T-helper 17 cell (primary cell): ENCODE results near the gene PALLD. TPM values are rescaled to one million over a fixed set of nuclear protein-coding genes. Genes with fewer than 3 reads are reported as not detected.
A peak's percentile ranks its signal among the peaks of the same experiment; 100 is the strongest.
"Not testable (repeated sequence)": the region's sequence is repeated elsewhere in the genome, so short reads cannot be mapped to it uniquely, and the experiment has no call there.

Experiments used
- ATAC-seq: fragments of 150-1000 bp; cut with Tn5 transposase; 2 replicates; pipeline ENCODE4 v1.10.0; 2021; ENCODE audit warnings: mild to moderate bottlenecking, moderate library complexity
- DNase-seq, 3 donors: peaks; one replicate each; pipeline versions ENCODE4 v3.0.0 to v3.0.0-alpha.2; 2020 to 2021
- H3K9me3 ChIP-seq: one replicate; pipeline ENCODE4 v1.7.0; 2013; ENCODE audit warnings: low read length, mild to moderate bottlenecking; ENCODE audit not compliant: control insufficient read depth, poor library complexity, severe bottlenecking
- H3K27ac Mint-ChIP-seq: one replicate; pipeline ENCODE4 v1.8.0; 2022; ENCODE audit warnings: mild to moderate bottlenecking, moderate library complexity, mixed read lengths
- H3K27me3 Mint-ChIP-seq: one replicate; pipeline ENCODE4 v1.8.0; 2022; ENCODE audit warnings: mixed read lengths
- H3K36me3 Mint-ChIP-seq: one replicate; pipeline ENCODE4 v1.8.0; 2022; ENCODE audit warnings: low read depth, mixed read lengths
- H3K4me1 Mint-ChIP-seq: one replicate; pipeline ENCODE4 v1.8.0; 2022; ENCODE audit warnings: mild to moderate bottlenecking, mixed read lengths
- H3K4me3 Mint-ChIP-seq: one replicate; pipeline ENCODE4 v1.8.0; 2022; ENCODE audit warnings: mild to moderate bottlenecking, moderate library complexity, mixed read lengths
- total RNA-seq, 4 donors: library from RNA in 2 of 4; stranded (reverse) in 2 of 4; gene quantifications; one replicate each; pipeline ENCODE4 v1.2.3 and lab custom pipeline; 2022 to 2026

PALLD gene
- total RNA-seq = under 1 TPM; 0.26 to 0.67 TPM
- 0.12 to 0.30 reads per million in 2 donors for total RNA-seq (lab: John Stamatoyannopoulos, UW)

DNA sequence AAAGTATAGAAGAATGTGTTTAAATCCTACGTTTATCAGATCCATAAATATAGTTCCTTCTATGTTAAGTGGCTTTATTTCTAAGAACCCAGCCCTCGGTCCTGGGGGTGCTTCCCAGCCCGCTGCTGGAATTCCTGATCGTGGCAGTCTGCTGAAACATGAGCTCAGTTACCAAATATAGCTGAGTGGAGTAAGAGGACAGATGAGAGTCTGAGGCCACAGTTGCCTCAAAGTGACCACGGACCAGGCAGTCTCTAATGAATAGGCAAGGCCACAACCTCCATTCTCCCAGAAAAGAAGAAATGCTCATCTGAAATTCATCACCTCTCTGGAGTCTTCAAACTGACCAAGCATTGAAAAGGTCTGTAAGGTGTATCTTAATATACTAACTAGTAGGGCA, at the start of gene PALLD:
TSS of gene PALLD (plus strand) at position 219 of the 400 bp plus-strand sequence.
- ATAC-seq (no peak), DNase-seq (no peak)
- Mint-ChIP-seq H3K4me3 (no peak within 1 kb of the TSS), H3K27me3 (peaks cover 31% of the 10 kb centered on the region), H3K4me1 (no peaks in the 10 kb centered on the region), H3K36me3 (no peaks in the 10 kb centered on the region), H3K27ac (no peak within 1 kb of the TSS)
- no peaks in the 10 kb centered on the region for H3K9me3 ChIP-seq

DNA sequence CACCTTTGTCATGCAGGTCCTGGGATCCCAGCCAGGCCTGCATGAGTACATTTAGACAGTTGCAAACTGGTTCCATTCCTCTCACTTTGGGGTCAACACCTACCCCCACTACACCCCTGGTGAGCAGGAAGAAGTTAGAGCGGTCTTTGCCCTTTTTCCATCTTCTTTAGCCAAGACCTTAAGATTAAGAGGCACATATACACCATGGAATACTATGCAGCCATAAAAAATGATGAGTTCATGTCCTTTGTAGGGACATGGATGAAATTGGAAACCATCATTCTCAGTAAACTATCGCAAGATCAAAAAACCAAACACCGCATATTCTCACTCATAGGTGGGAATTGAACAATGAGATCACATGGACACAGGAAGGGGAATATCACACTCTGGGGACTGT, 47.8 kb upstream of the PALLD start:
- H3K27ac Mint-ChIP-seq, H3K4me3 Mint-ChIP-seq, H3K9me3 ChIP-seq, H3K27me3 Mint-ChIP-seq, H3K4me1 Mint-ChIP-seq, DNase-seq, ATAC-seq: not testable (repeated sequence)
- peaks cover 15% of the 10 kb centered on the region for H3K36me3 Mint-ChIP-seq

DNA sequence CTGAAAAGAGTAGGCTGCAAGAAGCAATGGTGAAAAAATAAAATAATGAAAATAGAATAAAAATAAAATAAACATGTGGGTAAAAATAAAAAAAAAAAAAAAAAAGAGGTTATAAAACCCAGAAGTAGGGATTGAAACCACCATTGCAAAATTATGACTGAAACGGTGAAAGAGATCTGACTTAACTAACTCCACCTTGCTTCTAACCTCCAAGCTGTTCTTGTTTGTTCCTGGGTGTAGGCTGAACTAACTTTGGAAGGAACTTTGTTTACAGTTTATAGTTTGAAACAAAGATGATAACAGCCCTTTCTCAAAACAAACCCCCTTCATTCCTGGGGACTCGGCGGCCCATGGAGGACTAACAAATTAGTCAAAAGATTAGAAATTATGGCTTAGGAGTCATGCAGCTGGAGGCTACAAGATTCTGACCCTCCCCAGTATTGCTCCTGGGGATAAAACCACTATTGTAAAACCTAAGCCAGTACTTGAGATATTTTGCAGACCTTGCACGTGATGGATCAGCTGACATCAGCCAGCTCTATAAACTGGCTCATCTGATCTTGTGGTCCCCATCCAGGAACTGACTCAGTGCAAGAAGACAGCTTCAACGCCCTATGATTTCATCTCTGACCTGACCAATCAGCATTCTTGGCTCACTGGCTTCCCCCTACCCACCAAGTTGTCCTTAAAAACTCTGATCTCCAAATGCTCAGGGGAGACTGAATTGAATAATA, 47.0 kb upstream of the PALLD start:
- ATAC-seq = no peak
- no peaks in the 10 kb centered on the region for H3K9me3 ChIP-seq
- H3K27me3 Mint-ChIP-seq = no peaks in the 10 kb centered on the region
- no peak for DNase-seq
- H3K4me1 Mint-ChIP-seq = peaks cover 5% of the 10 kb centered on the region
- H3K27ac Mint-ChIP-seq = peak overlapping the region; percentile 51
- H3K36me3 Mint-ChIP-seq = peaks cover 15% of the 10 kb centered on the region
- H3K4me3 Mint-ChIP-seq = no peak overlapping the region

DNA sequence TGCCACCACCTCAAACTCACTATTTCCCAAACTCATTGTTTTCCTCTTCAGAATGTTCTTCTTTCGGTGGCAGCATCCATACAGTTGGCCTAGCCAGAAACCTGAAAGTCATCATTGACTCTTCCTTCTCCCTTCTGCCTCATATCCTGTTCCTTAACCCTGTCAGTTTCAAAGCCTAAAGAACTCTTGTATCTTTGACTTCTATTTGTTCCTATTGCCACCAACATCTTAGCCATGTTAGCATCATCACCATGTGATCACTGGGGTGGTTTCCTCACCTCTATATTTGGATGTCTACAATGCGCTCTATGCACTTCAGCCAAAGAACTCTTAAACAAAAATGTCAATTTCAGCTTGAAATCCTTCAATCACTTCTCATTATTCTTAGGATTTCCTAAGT, 45.5 kb upstream of the PALLD start:
- no peak for ATAC-seq

DNA sequence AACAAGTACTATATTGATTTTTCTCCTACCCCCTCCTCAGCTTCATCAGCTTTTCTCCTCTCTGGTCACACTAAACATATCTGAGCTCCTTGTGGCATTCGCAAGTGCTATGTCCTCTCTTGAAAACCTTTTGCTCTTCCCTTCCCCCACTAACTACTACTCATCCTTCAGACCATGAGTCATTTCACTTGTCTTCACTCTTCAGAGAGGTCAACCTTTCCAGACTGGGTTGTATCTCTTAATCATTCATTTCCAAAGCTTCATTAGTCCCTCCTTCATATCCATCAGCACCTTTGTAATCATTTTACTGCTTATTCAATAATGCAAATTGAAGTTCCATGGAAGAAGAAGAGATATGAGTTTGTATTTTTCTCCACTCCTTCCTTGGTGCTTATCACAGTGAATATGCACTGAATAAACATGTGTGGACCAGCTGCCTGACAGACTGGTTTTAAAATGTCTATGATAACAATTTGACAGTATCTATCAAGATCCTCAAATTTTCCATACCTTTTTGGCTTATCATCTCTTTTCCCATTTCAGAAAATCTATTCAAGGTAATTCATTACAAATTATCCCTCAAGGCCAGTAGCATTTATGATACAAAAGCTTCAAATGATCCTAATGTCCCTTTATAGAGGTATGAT, 45.0 kb upstream of the PALLD start:
- H3K36me3 Mint-ChIP-seq = peaks cover 17% of the 10 kb centered on the region
- peaks cover 5% of the 10 kb centered on the region for H3K4me1 Mint-ChIP-seq
- no peak overlapping the region for H3K27ac Mint-ChIP-seq
- no peak for ATAC-seq
- no peaks in the 10 kb centered on the region for H3K27me3 Mint-ChIP-seq
- H3K4me3 Mint-ChIP-seq = no peak overlapping the region
- no peak for DNase-seq
- no peaks in the 10 kb centered on the region for H3K9me3 ChIP-seq

More for the DNA sequence above, 45.5 kb upstream of the PALLD start:
- Mint-ChIP-seq H3K4me3 (no peak overlapping the region), H3K27me3 (no peaks in the 10 kb centered on the region), H3K27ac (no peak overlapping the region), H3K36me3 (peaks cover 17% of the 10 kb centered on the region), H3K4me1 (peaks cover 5% of the 10 kb centered on the region)
- no peaks in the 10 kb centered on the region for H3K9me3 ChIP-seq
- no peak for DNase-seq

DNA sequence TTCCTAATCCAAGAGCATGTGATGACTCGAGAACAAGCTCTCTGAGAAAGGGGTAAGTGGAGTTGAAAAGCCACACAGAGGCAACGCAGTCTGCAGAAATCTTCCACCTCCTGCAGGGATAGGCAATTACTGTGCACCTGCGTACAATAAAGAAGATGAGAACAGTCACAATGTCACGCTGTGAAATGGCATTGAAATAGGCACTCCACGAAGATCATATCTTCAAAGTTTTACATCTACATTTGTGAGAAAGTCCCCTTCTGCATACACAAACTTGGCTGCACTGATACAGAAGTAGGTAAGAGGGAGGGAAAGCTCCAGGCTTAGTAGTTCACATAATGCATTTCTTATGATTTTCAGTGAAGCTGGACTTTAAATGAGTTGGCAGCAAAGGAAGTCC, 43.7 kb upstream of the PALLD start:
- no peaks in the 10 kb centered on the region for H3K9me3 ChIP-seq
- H3K36me3 Mint-ChIP-seq = peaks cover 17% of the 10 kb centered on the region

DNA sequence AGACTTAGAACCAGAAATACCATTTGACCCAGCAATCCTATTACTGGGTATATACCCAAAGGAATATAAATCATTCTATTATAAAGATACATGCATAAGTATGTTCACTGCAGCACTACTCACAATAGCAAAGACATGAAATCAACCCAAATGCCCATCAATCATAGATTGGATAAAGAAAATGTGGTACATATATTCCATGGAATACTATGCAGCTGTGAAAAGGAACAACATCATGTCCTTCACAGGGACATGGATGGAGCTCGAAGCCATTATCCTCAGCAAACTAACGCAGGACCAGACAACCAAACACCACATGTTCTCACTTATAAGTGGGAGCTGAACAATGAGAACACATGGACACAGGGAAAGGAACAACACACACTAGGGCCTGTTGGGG, 38.6 kb upstream of the PALLD start:
- DNase-seq, H3K4me1 Mint-ChIP-seq, H3K27me3 Mint-ChIP-seq, ATAC-seq, H3K4me3 Mint-ChIP-seq, H3K27ac Mint-ChIP-seq, H3K9me3 ChIP-seq, H3K36me3 Mint-ChIP-seq: not testable (repeated sequence)

More for the DNA sequence above, 43.7 kb upstream of the PALLD start:
- Mint-ChIP-seq H3K4me3 (no peak overlapping the region), H3K27ac (peak overlapping the region; percentile 21), H3K4me1 (peaks cover 6% of the 10 kb centered on the region), H3K27me3 (no peaks in the 10 kb centered on the region)
- ATAC-seq (no peak), DNase-seq (no peak)

DNA sequence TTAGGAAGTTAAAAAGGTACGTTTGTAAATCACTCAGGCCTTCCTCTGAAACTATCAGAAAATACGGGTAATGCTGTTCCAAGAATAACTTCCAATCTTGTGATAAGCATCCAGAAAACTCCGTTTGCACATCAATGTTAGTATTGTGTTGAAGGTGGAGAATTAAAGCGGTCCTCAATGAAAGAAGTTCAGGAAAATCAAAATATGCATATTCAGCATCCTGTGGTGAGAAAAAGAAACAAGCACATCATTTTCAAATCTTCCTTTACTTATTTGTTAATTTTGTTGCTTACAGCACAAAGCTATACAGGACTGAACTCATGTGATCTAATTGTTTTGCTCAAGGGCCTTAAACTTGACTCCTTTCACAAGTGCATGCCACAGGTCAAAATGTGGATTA, 35.0 kb upstream of the PALLD start:
- DNase-seq (no peak), ATAC-seq (no peak)
- no peaks in the 10 kb centered on the region for H3K27me3 Mint-ChIP-seq
- H3K9me3 ChIP-seq = no peaks in the 10 kb centered on the region
- H3K4me1 Mint-ChIP-seq = peaks cover 4% of the 10 kb centered on the region
- no peak overlapping the region for H3K4me3 Mint-ChIP-seq
- H3K36me3 Mint-ChIP-seq = peaks cover 2% of the 10 kb centered on the region
- H3K27ac Mint-ChIP-seq = no peak overlapping the region

DNA sequence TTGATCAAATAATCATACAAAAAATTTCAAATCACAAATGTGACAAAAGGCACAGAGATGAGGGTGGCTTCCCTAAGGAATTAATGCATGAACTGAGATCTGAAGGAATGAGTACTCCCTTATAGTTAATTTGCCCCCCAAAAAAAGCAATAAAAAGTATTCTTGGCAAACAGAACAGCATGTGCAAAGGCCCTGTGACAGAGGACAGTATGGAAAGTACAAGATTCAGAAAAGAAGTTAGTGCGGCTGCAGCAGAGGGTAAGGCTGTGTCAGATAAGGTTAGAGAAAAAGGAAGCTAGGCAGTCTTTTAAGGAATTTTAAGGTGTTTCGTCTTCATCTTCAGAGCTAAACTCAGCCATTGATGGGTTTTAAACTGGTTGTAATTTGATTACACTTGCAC, 23.9 kb upstream of the PALLD start:
- peaks cover 5% of the 10 kb centered on the region for H3K36me3 Mint-ChIP-seq
- no peak overlapping the region for H3K4me3 Mint-ChIP-seq
- ATAC-seq (no peak), DNase-seq (no peak)
- no peaks in the 10 kb centered on the region for H3K27me3 Mint-ChIP-seq
- peaks cover 25% of the 10 kb centered on the region for H3K4me1 Mint-ChIP-seq
- no peaks in the 10 kb centered on the region for H3K9me3 ChIP-seq
- no peak overlapping the region for H3K27ac Mint-ChIP-seq

DNA sequence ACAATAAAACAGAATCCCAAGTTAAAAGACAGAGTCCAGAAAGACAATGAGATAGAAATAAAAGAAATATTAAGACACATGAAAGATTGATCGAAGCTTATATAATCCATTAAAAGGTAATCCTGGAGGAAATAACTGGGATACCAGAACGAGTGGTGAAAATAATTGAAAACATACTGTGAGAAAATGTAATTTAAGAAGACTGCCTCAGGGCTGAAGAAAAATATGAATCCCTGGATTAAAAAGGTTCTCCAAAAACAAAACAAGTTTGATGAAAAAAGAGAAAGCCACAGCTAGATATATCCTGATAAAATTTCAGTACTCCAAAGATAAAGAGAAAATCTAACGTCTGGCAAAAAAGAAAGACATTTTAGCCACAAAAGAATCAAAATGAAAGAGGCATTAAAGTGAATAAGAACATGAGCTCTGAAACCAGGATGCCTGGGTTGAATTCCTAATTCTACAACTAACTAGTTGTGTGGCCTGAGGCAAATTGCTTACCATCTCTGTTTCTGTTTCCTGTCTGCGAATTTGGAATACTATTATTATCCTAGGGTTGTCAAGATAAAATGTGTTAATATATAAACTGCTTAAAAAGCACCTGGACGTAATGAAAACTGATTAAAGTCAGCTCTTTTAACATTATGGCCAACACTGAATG, 22.1 kb upstream of the PALLD start:
- Mint-ChIP-seq H3K27ac (peak overlapping the region; percentile 77), H3K4me1 (peaks cover 37% of the 10 kb centered on the region), H3K4me3 (no peak overlapping the region), H3K36me3 (peaks cover 5% of the 10 kb centered on the region), H3K27me3 (no peaks in the 10 kb centered on the region)
- no peaks in the 10 kb centered on the region for H3K9me3 ChIP-seq
- DNase-seq (no peak), ATAC-seq (no peak)

DNA sequence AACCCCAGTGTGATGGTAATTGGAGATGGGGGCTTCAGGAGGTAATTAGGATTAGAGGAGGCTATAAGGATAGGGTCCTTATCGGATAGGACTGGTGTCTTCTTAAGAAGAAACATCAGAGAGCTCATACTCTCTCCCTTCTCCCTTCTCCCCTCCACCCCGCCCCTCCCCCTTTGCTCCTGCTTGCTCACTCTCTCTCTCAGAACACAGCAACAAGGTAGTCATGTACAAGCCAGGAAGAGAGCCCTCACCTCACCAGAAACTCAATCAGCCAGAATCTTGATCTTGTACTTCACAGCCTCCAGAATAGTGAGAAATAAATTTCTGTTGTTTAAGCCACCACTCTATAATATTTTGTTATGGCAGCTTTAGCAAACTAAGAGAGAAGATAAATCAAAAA, 21.1 kb upstream of the PALLD start:
- peaks cover 8% of the 10 kb centered on the region for H3K36me3 Mint-ChIP-seq
- peak overlapping the region; percentile 77 for H3K27ac Mint-ChIP-seq
- H3K9me3 ChIP-seq = no peaks in the 10 kb centered on the region
- no peaks in the 10 kb centered on the region for H3K27me3 Mint-ChIP-seq
- no peak overlapping the region for H3K4me3 Mint-ChIP-seq
- H3K4me1 Mint-ChIP-seq = peaks cover 38% of the 10 kb centered on the region
- DNase-seq (no peak), ATAC-seq (no peak)

DNA sequence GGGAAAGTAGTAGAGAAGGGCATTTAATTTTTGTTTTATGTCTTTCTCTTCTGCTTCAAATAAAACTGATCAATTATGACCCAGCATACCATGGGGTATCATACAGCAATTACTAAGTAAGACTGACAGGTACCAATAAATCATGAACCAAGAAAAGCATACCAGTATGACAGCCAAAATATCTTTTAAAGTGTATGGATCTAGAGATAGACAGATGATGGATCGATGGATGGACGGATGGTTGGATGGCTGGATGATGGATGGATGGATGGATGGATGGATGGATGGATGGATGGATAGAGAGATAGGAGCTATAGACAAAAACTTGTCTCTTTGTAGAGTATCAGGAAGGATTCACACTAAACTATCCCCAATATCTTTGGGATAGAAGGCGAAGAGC, 18.0 kb upstream of the PALLD start:
- Mint-ChIP-seq H3K4me1 (peaks cover 61% of the 10 kb centered on the region), H3K4me3 (peak overlapping the region; percentile 97)
- no peak for ATAC-seq

DNA sequence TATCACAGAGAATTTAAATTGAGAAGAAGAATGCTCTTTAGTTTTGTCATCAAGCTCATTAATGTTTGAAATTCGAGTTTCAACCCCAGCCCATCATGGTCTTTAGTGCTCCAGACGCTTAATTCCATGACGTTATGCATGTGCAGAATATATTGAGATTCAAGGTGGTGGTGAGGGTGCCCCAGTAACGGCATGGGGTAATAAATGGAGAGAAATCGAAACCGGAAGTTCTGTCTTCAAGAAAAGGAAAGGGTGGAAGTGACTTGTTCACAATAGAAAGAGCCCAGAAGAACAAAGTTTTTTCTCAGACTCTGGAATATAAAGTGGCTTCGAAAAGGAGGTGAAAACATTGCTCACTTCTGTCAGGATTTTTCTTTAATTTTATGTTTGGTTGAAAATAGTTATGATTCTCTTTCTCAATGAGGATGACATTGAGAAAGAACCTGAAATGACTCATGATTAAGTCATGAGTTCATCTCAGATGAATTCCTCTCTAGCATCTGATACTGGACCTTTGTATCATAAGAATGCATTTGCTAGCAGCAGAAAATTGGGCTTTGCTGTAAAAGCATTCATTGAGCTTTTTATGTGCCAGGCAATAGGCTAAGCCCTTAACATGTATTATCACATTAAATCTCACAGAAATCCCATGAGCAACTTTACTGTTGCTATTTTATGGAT, 15.8 kb upstream of the PALLD start:
- peak overlapping the region; percentile 97 for H3K4me3 Mint-ChIP-seq
- H3K27me3 Mint-ChIP-seq = no peaks in the 10 kb centered on the region
- peak; percentile 70 for ATAC-seq
- H3K9me3 ChIP-seq = no peaks in the 10 kb centered on the region
- DNase-seq = peak in 2 of 3 donors; percentile 17 to 31
- H3K36me3 Mint-ChIP-seq = peaks cover 10% of the 10 kb centered on the region
- peak overlapping the region; percentile 82 for H3K27ac Mint-ChIP-seq
- H3K4me1 Mint-ChIP-seq = peaks cover 60% of the 10 kb centered on the region

More for the DNA sequence above, 18.0 kb upstream of the PALLD start:
- no peaks in the 10 kb centered on the region for H3K9me3 ChIP-seq
- Mint-ChIP-seq H3K27me3 (no peaks in the 10 kb centered on the region), H3K36me3 (peaks cover 7% of the 10 kb centered on the region), H3K27ac (peak overlapping the region; percentile 82)
- no peak for DNase-seq
